OCI-M2 (cell line): ENCODE data around the gene RNF7.
"Not testable (repeated sequence)": the region's sequence is repeated elsewhere in the genome, so short reads cannot be mapped to it uniquely, and the experiment has no call there.

ENCODE experiments used
- DNase-seq: peaks from one replicate; lab custom pipeline; 2025; ENCODE audit not compliant: unreplicated experiment; lab: John Stamatoyannopoulos, UW

The RNF7 gene

GRCh38 chr3:141777957-141778813 is 40.1 kb downstream of the RNF7 start:
- no peak for DNase-seq

- DNase-seq: no peak
These were observed 41.6 kb downstream of the RNF7 start for GRCh38 chr3:141779667-141780066.

- no peak for DNase-seq
These were observed 44.4 kb downstream of the RNF7 start for GRCh38 chr3:141782386-141782932.

- DNase-seq: no peak
These were observed 45.5 kb downstream of the RNF7 start for GRCh38 chr3:141783632-141784031.

- DNase-seq: no peak
These were observed 46.0 kb downstream of the RNF7 start for GRCh38 chr3:141784096-141784495.

- DNase-seq: no peak
These were observed 46.4 kb downstream of the RNF7 start for GRCh38 chr3:141784531-141784930.

- no peak for DNase-seq
These were observed 50.1 kb downstream of the RNF7 start for GRCh38 chr3:141788149-141788548.

- DNase-seq: not testable (repeated sequence)
These were observed 50.7 kb downstream of the RNF7 start for GRCh38 chr3:141788750-141789149.

- DNase-seq: no peak
These were observed 51.2 kb downstream of the RNF7 start for GRCh38 chr3:141789281-141789680.

- no peak for DNase-seq
These were observed 52.1 kb downstream of the RNF7 start for GRCh38 chr3:141790171-141790570.

GRCh38 chr3:141792495-141792894 is 54.4 kb downstream of the RNF7 start:
- no peak for DNase-seq

- no peak for DNase-seq
These were observed 55.6 kb downstream of the RNF7 start for GRCh38 chr3:141793476-141794260.

GRCh38 chr3:141795276-141795675 is 57.2 kb downstream of the RNF7 start:
- no peak for DNase-seq

- DNase-seq: no peak
These were observed 57.6 kb downstream of the RNF7 start for GRCh38 chr3:141795741-141796080.

GRCh38 chr3:141796081-141796888 is 58.2 kb downstream of the RNF7 start:
- DNase-seq: no peak
